Measurements from ENCODE around the gene ALOXE3.

Gene ALOXE3

GRCh38 chr17:8046929-8047768 lies 71.2 kb downstream of the ALOXE3 start:
- no peak overlapping the region for H3K4me3 ChIP-seq (ENCODE audit: low read depth, low read length)
- TF ChIP-seq CTCF (IDR thresholded peaks at IDR 0.05; ENCODE audit: low read depth, low read length, missing control alignments): no peak
- DNase-seq (ENCODE audit: low read depth): no peak

GRCh38 chr17:8046306-8046928 lies 71.9 kb downstream of the ALOXE3 start:
- no peak overlapping the region for H3K4me3 ChIP-seq (ENCODE audit: low read depth, low read length)
- DNase-seq (ENCODE audit: low read depth): no peak
- no peak for TF ChIP-seq CTCF (IDR thresholded peaks at IDR 0.05; ENCODE audit: low read depth, low read length, missing control alignments)

Data from GM12864 (cell line).